ENCODE data around the gene PSMG4. TPM values are rescaled to one million over a fixed set of nuclear protein-coding genes. Genes with fewer than 3 reads are reported as not detected.

The PSMG4 gene
- total and polyA plus RNA-seq, 9 of the 15 experiments (the other 6 are each of a cell fraction or from before 2014, with no cell fraction given), result 12.9 to 185 (median 52.0) TPM

DNA sequence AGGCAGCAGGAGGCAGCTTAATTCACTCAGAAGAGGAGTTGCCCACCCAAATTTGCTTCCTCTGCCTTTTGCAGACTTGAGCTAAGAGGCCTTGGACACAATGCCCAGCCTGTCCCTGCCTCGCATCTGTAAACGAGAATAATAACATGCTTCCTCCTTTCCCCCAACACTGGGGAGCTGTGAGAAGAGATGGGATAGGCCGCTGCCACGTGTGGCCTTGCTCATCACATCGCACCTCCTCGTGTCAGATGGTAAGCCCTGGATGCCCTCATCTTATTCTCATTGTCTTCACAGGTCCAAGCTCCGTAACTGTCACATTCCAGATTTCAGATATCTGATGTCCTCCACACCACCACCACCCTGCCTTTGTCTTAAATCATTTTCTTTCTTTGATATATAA, 18.2 kb upstream of the PSMG4 start (continued):
- TF ChIP-seq, protein P1, sequence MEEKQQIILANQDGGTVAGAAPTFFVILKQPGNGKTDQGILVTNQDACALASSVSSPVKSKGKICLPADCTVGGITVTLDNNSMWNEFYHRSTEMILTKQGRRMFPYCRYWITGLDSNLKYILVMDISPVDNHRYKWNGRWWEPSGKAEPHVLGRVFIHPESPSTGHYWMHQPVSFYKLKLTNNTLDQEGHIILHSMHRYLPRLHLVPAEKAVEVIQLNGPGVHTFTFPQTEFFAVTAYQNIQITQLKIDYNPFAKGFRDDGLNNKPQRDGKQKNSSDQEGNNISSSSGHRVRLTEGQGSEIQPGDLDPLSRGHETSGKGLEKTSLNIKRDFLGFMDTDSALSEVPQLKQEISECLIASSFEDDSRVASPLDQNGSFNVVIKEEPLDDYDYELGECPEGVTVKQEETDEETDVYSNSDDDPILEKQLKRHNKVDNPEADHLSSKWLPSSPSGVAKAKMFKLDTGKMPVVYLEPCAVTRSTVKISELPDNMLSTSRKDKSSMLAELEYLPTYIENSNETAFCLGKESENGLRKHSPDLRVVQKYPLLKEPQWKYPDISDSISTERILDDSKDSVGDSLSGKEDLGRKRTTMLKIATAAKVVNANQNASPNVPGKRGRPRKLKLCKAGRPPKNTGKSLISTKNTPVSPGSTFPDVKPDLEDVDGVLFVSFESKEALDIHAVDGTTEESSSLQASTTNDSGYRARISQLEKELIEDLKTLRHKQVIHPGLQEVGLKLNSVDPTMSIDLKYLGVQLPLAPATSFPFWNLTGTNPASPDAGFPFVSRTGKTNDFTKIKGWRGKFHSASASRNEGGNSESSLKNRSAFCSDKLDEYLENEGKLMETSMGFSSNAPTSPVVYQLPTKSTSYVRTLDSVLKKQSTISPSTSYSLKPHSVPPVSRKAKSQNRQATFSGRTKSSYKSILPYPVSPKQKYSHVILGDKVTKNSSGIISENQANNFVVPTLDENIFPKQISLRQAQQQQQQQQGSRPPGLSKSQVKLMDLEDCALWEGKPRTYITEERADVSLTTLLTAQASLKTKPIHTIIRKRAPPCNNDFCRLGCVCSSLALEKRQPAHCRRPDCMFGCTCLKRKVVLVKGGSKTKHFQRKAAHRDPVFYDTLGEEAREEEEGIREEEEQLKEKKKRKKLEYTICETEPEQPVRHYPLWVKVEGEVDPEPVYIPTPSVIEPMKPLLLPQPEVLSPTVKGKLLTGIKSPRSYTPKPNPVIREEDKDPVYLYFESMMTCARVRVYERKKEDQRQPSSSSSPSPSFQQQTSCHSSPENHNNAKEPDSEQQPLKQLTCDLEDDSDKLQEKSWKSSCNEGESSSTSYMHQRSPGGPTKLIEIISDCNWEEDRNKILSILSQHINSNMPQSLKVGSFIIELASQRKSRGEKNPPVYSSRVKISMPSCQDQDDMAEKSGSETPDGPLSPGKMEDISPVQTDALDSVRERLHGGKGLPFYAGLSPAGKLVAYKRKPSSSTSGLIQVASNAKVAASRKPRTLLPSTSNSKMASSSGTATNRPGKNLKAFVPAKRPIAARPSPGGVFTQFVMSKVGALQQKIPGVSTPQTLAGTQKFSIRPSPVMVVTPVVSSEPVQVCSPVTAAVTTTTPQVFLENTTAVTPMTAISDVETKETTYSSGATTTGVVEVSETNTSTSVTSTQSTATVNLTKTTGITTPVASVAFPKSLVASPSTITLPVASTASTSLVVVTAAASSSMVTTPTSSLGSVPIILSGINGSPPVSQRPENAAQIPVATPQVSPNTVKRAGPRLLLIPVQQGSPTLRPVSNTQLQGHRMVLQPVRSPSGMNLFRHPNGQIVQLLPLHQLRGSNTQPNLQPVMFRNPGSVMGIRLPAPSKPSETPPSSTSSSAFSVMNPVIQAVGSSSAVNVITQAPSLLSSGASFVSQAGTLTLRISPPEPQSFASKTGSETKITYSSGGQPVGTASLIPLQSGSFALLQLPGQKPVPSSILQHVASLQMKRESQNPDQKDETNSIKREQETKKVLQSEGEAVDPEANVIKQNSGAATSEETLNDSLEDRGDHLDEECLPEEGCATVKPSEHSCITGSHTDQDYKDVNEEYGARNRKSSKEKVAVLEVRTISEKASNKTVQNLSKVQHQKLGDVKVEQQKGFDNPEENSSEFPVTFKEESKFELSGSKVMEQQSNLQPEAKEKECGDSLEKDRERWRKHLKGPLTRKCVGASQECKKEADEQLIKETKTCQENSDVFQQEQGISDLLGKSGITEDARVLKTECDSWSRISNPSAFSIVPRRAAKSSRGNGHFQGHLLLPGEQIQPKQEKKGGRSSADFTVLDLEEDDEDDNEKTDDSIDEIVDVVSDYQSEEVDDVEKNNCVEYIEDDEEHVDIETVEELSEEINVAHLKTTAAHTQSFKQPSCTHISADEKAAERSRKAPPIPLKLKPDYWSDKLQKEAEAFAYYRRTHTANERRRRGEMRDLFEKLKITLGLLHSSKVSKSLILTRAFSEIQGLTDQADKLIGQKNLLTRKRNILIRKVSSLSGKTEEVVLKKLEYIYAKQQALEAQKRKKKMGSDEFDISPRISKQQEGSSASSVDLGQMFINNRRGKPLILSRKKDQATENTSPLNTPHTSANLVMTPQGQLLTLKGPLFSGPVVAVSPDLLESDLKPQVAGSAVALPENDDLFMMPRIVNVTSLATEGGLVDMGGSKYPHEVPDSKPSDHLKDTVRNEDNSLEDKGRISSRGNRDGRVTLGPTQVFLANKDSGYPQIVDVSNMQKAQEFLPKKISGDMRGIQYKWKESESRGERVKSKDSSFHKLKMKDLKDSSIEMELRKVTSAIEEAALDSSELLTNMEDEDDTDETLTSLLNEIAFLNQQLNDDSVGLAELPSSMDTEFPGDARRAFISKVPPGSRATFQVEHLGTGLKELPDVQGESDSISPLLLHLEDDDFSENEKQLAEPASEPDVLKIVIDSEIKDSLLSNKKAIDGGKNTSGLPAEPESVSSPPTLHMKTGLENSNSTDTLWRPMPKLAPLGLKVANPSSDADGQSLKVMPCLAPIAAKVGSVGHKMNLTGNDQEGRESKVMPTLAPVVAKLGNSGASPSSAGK (IDR thresholded peaks at IDR 0.05), result peak; percentile 57; the same call in 1 of the 2 replicates
- TF ChIP-seq ZNF174 (CRISPR knock-in tag; IDR thresholded peaks at IDR 0.05) (no peak), L3MBTL2 (IDR thresholded peaks at IDR 0.05) (peak; percentile 74), SNIP1 (IDR thresholded peaks at IDR 0.05; ENCODE audit: low read depth) (no peak), SMAD2 (IDR thresholded peaks at IDR 0.05; ENCODE audit: low read depth, low read length) (no peak), CUX1 (CRISPR knock-in tag; IDR thresholded peaks at IDR 0.05) (no peak)
- TF ChIP-seq, protein P2, sequence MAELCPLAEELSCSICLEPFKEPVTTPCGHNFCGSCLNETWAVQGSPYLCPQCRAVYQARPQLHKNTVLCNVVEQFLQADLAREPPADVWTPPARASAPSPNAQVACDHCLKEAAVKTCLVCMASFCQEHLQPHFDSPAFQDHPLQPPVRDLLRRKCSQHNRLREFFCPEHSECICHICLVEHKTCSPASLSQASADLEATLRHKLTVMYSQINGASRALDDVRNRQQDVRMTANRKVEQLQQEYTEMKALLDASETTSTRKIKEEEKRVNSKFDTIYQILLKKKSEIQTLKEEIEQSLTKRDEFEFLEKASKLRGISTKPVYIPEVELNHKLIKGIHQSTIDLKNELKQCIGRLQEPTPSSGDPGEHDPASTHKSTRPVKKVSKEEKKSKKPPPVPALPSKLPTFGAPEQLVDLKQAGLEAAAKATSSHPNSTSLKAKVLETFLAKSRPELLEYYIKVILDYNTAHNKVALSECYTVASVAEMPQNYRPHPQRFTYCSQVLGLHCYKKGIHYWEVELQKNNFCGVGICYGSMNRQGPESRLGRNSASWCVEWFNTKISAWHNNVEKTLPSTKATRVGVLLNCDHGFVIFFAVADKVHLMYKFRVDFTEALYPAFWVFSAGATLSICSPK (IDR thresholded peaks at IDR 0.05; ENCODE audit: borderline replicate concordance), result no peak
- TF ChIP-seq, protein P3, sequence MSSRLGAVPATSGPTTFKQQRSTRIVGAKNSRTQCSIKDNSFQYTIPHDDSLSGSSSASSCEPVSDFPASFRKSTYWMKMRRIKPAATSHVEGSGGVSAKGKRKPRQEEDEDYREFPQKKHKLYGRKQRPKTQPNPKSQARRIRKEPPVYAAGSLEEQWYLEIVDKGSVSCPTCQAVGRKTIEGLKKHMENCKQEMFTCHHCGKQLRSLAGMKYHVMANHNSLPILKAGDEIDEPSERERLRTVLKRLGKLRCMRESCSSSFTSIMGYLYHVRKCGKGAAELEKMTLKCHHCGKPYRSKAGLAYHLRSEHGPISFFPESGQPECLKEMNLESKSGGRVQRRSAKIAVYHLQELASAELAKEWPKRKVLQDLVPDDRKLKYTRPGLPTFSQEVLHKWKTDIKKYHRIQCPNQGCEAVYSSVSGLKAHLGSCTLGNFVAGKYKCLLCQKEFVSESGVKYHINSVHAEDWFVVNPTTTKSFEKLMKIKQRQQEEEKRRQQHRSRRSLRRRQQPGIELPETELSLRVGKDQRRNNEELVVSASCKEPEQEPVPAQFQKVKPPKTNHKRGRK (tag; IDR thresholded peaks at IDR 0.05), result no peak
